ENCODE measurements around the gene SMARCA2. TPM values are rescaled to one million over a fixed set of nuclear protein-coding genes. Genes with fewer than 3 reads are reported as not detected.

SMARCA2 gene
- total and polyA plus RNA-seq, 4 donors = 143 to 161 (median 152) TPM

- H3K4me1 ChIP-seq (ENCODE audit: control insufficient read depth, insufficient read depth, low read length) = peaks cover 21% of the 10 kb centered on the region
- WGBS (ENCODE audit: insufficient coverage) = 76% methylated on average over 7 of the region's 7 CpGs
- no peak overlapping the region for H3K27ac ChIP-seq (ENCODE audit: low read depth, low read length)
Measured at GRCh38 chr9:2021731-2022130, 6.6 kb downstream of the SMARCA2 start.

DNA sequence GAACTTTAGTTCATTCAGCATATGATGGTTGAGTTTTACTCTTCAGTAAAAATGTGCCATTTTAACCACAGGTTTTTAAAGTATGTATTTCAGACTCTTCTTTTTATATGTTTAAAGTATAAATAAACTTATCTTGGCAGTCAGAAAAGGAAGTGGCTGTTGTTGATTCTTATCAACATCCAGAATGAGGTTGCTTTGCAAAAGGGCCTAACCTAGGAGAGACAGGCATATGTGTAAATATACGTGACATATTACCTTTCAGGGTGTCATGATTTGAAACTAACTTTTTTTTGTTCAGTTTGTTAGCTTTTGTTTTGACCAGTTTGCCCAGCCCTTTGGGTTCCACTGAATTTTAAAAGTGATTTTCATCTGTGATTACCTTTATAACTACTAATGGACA lies 7.4 kb downstream of the SMARCA2 start:
- no peak for DNase-seq (ENCODE audit: low read depth in 4 of 6, low spot score in 6 of 6)
- H3K36me3 ChIP-seq (ENCODE audit: control insufficient read depth, insufficient read depth, low read length) = no peaks in the 10 kb centered on the region
- peaks cover 21% of the 10 kb centered on the region for H3K4me1 ChIP-seq (ENCODE audit: control insufficient read depth, insufficient read depth, low read length)
- H3K27ac ChIP-seq (ENCODE audit: low read depth, low read length) = no peak overlapping the region
- WGBS (ENCODE audit: insufficient coverage) = no CpG with 5 or more reads among the region's 1 CpG
- no peaks in the 10 kb centered on the region for H3K9me3 ChIP-seq (ENCODE audit: control insufficient read depth, insufficient read depth, low read length)
- no peaks in the 10 kb centered on the region for H3K27me3 ChIP-seq (ENCODE audit: control insufficient read depth, insufficient read depth, low read length)
- H3K4me3 ChIP-seq (ENCODE audit: low read depth, low read length) = no peak overlapping the region

More at GRCh38 chr9:2021731-2022130, 6.6 kb downstream of the SMARCA2 start:
- no peaks in the 10 kb centered on the region for H3K36me3 ChIP-seq (ENCODE audit: control insufficient read depth, insufficient read depth, low read length)
- H3K27me3 ChIP-seq (ENCODE audit: control insufficient read depth, insufficient read depth, low read length) = no peaks in the 10 kb centered on the region
- H3K9me3 ChIP-seq (ENCODE audit: control insufficient read depth, insufficient read depth, low read length) = no peaks in the 10 kb centered on the region
- no peak for DNase-seq (ENCODE audit: low read depth in 4 of 6, low spot score in 6 of 6)
- H3K4me3 ChIP-seq (ENCODE audit: low read depth, low read length) = no peak overlapping the region

- Histone ChIP-seq H3K27ac (ENCODE audit: low read depth, low read length) (no peak overlapping the region), H3K27me3 (ENCODE audit: control insufficient read depth, insufficient read depth, low read length) (no peaks in the 10 kb centered on the region), H3K9me3 (ENCODE audit: control insufficient read depth, insufficient read depth, low read length) (no peaks in the 10 kb centered on the region), H3K4me1 (ENCODE audit: control insufficient read depth, insufficient read depth, low read length) (peaks cover 16% of the 10 kb centered on the region), H3K36me3 (ENCODE audit: control insufficient read depth, insufficient read depth, low read length) (no peaks in the 10 kb centered on the region), H3K4me3 (ENCODE audit: low read depth, low read length) (no peak overlapping the region)
- 58% methylated on average over 1 of the region's 3 CpGs for WGBS (ENCODE audit: insufficient coverage)
- DNase-seq (ENCODE audit: low read depth in 4 of 6, low spot score in 6 of 6) = peak in 1 of 6 donors; percentile 27
Measured at GRCh38 chr9:2023042-2023441, 7.9 kb downstream of the SMARCA2 start.

DNA sequence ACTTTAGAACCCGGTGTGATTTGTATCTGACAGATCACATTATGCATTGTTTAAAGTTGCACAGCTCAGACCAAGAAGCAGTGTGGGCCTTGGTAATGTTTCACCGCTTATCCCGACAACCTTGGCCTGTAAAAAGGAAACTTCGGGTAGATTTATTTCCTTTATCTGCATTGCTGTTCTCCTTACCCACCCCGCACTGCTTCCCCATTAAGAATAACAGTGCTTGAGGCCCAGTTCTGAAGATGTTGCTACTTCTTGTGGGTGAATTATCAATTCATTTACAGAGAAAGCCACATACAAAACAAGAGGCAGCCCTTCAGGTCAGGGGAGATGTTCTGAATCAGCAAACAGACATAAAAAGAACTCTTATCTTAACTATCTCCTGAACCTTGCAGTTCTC lies 8.4 kb downstream of the SMARCA2 start:
- no peak for DNase-seq (ENCODE audit: low read depth in 4 of 6, low spot score in 6 of 6)
- H3K4me1 ChIP-seq (ENCODE audit: control insufficient read depth, insufficient read depth, low read length) = peaks cover 16% of the 10 kb centered on the region
- WGBS (ENCODE audit: insufficient coverage) = 47% methylated on average over 3 of the region's 5 CpGs
- H3K27ac ChIP-seq (ENCODE audit: low read depth, low read length) = no peak overlapping the region
- no peaks in the 10 kb centered on the region for H3K36me3 ChIP-seq (ENCODE audit: control insufficient read depth, insufficient read depth, low read length)
- no peak overlapping the region for H3K4me3 ChIP-seq (ENCODE audit: low read depth, low read length)
- H3K27me3 ChIP-seq (ENCODE audit: control insufficient read depth, insufficient read depth, low read length) = no peaks in the 10 kb centered on the region
- H3K9me3 ChIP-seq (ENCODE audit: control insufficient read depth, insufficient read depth, low read length) = no peaks in the 10 kb centered on the region

- no CpG with 5 or more reads among the region's 5 CpGs for WGBS (ENCODE audit: insufficient coverage)
- Histone ChIP-seq H3K4me1 (ENCODE audit: control insufficient read depth, insufficient read depth, low read length) (peaks cover 16% of the 10 kb centered on the region), H3K27ac (ENCODE audit: low read depth, low read length) (no peak overlapping the region), H3K36me3 (ENCODE audit: control insufficient read depth, insufficient read depth, low read length) (peaks cover 3% of the 10 kb centered on the region), H3K27me3 (ENCODE audit: control insufficient read depth, insufficient read depth, low read length) (no peaks in the 10 kb centered on the region), H3K4me3 (ENCODE audit: low read depth, low read length) (no peak overlapping the region), H3K9me3 (ENCODE audit: control insufficient read depth, insufficient read depth, low read length) (no peaks in the 10 kb centered on the region)
- no peak for DNase-seq (ENCODE audit: low read depth in 4 of 6, low spot score in 6 of 6)
Measured at GRCh38 chr9:2024888-2025782, 10.0 kb downstream of the SMARCA2 start.

- Histone ChIP-seq H3K9me3 (ENCODE audit: control insufficient read depth, insufficient read depth, low read length) (no peaks in the 10 kb centered on the region), H3K4me1 (ENCODE audit: control insufficient read depth, insufficient read depth, low read length) (peaks cover 16% of the 10 kb centered on the region), H3K27me3 (ENCODE audit: control insufficient read depth, insufficient read depth, low read length) (no peaks in the 10 kb centered on the region), H3K27ac (ENCODE audit: low read depth, low read length) (peak overlapping the region; percentile 54), H3K36me3 (ENCODE audit: control insufficient read depth, insufficient read depth, low read length) (peaks cover 3% of the 10 kb centered on the region), H3K4me3 (ENCODE audit: low read depth, low read length) (no peak overlapping the region)
- no peak for DNase-seq (ENCODE audit: low read depth in 4 of 6, low spot score in 6 of 6)
- no CpG with 5 or more reads among the region's 9 CpGs for WGBS (ENCODE audit: insufficient coverage)
Measured at GRCh38 chr9:2026220-2026997, 11.3 kb downstream of the SMARCA2 start.

DNA sequence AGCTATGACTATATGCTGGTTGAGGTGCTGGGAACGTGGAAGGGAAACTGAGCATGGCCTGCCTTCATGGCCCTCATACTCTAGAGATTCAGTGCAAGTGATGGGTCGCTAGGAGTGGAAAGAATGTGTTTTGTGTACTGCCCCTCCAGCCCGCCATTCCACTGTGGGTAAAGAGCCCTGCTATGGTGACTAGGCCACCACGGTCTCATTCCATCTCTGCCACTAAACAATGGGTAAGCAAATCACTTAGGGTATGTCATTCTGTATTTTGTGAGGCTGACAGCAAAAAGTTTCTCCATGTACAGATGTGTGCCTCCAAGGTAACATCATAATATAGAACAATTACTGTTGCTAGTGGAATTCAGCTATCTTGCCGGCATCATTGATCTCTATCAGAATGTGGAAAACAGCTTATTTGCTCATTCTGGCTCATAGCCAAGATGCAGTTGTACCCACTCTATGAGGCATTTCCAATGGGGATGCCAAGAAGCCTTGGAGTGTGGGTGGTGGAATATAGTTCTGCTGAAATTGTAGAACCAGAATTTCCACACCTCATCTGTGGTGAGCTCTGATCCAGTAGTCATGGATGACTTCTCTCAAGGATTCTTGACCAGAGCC lies 12.5 kb downstream of the SMARCA2 start:
- 80% methylated on average over 2 of the region's 5 CpGs for WGBS (ENCODE audit: insufficient coverage)
- no peak overlapping the region for H3K27ac ChIP-seq (ENCODE audit: low read depth, low read length)
- H3K4me1 ChIP-seq (ENCODE audit: control insufficient read depth, insufficient read depth, low read length) = peaks cover 16% of the 10 kb centered on the region
- H3K36me3 ChIP-seq (ENCODE audit: control insufficient read depth, insufficient read depth, low read length) = peaks cover 3% of the 10 kb centered on the region
- no peak overlapping the region for H3K4me3 ChIP-seq (ENCODE audit: low read depth, low read length)
- peak in 1 of 6 donors; percentile 48 for DNase-seq (ENCODE audit: low read depth in 4 of 6, low spot score in 6 of 6)
- no peaks in the 10 kb centered on the region for H3K27me3 ChIP-seq (ENCODE audit: control insufficient read depth, insufficient read depth, low read length)
- H3K9me3 ChIP-seq (ENCODE audit: control insufficient read depth, insufficient read depth, low read length) = no peaks in the 10 kb centered on the region

GRCh38 chr9:2028888-2029287 lies 13.7 kb downstream of the SMARCA2 start:
- H3K27ac ChIP-seq (ENCODE audit: low read depth, low read length) = no peak overlapping the region
- peaks cover 7% of the 10 kb centered on the region for H3K36me3 ChIP-seq (ENCODE audit: control insufficient read depth, insufficient read depth, low read length)
- 96% methylated on average over 5 of the region's 7 CpGs for WGBS (ENCODE audit: insufficient coverage)
- H3K9me3 ChIP-seq (ENCODE audit: control insufficient read depth, insufficient read depth, low read length) = no peaks in the 10 kb centered on the region
- no peak overlapping the region for H3K4me3 ChIP-seq (ENCODE audit: low read depth, low read length)
- no peaks in the 10 kb centered on the region for H3K27me3 ChIP-seq (ENCODE audit: control insufficient read depth, insufficient read depth, low read length)
- no peak for DNase-seq (ENCODE audit: low read depth in 4 of 6, low spot score in 6 of 6)
- H3K4me1 ChIP-seq (ENCODE audit: control insufficient read depth, insufficient read depth, low read length) = peaks cover 12% of the 10 kb centered on the region

DNA sequence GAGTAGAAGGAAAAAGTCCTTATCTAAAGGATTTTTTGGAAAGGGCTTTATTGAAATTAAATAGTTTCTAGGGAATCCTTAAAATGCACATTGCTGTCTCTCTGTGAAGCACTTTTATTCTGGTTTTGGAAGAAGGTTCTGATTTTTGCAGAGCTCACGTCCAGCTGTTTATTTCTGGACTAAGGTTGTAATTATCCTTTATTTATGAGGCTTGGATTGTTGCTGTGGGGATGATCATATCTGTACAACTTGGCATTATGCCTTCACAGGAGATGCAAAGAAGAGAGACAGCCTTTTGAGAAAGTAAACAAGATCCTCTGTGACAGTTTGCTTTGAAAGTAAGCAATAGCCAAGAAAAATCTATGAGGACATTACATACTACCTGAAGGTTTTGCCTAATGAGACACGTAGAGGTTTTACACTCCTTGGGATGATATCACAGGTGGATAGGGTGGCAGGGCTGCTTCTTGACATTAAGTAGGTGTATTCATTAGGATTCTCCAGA lies 14.6 kb downstream of the SMARCA2 start:
- 50% methylated on average over 1 of the region's 2 CpGs for WGBS (ENCODE audit: insufficient coverage)
- H3K4me1 ChIP-seq (ENCODE audit: control insufficient read depth, insufficient read depth, low read length) = peaks cover 12% of the 10 kb centered on the region
- no peaks in the 10 kb centered on the region for H3K27me3 ChIP-seq (ENCODE audit: control insufficient read depth, insufficient read depth, low read length)
- H3K27ac ChIP-seq (ENCODE audit: low read depth, low read length) = no peak overlapping the region
- H3K9me3 ChIP-seq (ENCODE audit: control insufficient read depth, insufficient read depth, low read length) = no peaks in the 10 kb centered on the region
- no peak overlapping the region for H3K4me3 ChIP-seq (ENCODE audit: low read depth, low read length)
- no peak for DNase-seq (ENCODE audit: low read depth in 4 of 6, low spot score in 6 of 6)
- peaks cover 10% of the 10 kb centered on the region for H3K36me3 ChIP-seq (ENCODE audit: control insufficient read depth, insufficient read depth, low read length)
